Stimulated activated CD8-positive, alpha-beta memory T cell treated with anti-CD3 and anti-CD28 coated beads, Interleukin-7, amount 100 ng/mL, for 4 hours (primary cell): Measurements from ENCODE around the gene PBX1.

ENCODE experiments used
- DNase-seq, 2 donors: peaks; one replicate each; pipeline ENCODE4 v3.0.0-alpha.2; 2020; ENCODE audit warnings: low read depth in 2 of 2

PBX1 gene

DNA sequence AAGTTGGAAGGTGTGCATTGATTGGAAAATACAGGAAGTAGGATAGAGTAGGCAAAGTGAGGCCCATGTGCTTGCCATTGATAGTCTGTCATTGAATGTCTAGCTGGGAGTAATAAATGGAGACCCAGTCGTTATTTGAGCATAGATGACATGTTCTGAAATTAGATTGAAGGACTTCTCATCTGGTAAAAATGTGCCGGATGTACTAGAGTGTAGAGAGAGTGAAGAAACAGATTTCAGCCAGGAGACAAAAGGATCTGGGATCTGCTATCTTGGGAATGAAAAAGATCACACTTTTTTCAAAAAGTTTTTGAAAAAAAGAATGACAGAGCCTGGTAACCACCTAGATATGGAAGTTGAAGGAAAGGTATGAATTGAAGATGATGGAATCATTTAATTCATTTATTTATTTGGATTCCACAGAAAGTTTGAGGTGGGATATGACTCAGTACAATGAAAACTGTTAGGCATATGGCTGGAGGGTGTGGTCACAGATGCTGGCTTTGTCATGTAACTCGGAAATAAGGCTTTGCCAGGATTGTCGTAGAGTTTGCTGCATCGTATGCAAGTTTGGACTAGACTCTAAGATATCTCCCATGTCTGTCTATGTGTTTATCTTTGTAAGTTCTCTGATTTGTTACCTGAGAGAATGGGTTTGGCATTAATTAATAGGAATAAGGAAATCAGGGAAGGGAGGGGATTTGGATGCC lies 137.1 kb downstream of the PBX1 start:
- no peak for DNase-seq

DNA sequence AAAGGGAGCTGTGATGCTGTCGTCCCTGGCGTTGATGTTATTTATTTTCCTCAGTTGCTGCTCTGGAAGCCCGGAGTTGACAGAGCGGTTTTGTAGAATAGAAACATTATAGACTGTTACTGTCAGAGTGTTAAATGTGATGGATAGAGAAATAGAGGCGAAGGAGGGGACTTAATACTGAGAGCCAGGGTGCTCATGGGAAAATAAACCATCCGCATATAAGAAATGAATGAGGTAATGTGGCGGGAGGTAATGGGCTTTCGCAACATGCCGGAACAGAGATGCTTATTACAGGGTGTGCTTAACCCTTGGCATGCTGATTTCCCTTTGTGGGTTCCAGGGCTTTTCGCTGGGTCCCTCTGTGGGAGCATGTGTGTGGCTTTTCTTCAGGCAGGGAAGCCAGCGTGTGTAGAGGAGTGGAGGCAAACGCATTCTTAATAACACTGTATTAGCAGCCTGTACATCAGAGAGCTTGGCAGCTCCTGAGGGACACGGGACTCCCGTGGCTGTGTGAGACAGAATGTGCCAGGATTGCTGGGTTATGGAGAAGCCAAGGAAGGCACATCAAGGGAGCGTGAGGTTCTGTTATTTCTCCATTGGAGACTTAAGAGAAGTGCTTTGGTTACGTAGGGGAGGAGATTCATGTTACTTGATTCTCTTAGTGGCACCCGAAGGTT lies 141.0 kb downstream of the PBX1 start:
- no peak for DNase-seq

DNA sequence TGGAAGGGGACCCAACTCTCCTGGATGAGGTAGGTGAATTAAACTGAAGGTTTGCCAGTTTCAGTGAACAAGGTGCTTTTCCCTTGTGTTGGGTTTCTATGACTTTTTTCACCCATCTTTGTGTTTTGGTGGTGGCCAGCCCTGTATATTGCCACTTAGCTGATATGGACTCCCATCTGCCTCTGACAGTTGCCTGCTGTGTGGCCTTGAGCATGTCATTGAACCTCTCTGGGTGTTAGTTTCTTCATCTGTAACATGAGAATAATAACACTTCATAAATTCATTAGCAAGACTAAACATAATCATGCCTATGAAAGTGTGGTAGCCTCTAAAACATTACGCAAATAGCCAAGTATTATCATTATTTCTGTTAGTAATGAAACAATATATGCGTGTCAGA lies 141.7 kb downstream of the PBX1 start:
- no peak for DNase-seq

DNA sequence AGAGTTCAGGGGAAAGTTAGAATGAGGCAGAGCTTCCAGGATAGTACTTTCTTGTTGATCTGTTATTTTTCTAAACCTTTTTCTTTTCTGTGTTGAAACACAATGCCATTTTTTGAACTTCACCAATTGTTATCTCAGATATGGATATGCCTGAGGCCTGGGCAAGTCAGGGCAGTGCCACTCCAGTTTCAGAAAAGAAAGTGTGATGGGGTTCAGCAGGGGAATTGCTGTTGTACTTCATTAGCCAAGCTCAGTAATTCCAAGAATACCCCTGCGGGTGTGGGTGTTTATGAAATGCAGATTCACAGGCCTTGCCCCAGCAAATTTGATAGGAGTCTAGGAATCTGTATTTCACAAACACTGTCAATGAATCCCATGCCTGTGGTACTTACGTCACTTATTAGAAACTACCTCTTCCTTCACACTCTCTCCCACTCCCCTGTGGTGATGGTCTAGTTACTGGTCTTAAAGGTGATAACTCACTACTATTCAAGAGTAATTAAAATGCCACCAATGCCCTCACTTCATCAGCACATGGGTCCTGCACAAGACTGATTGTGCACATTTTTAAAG lies 142.3 kb downstream of the PBX1 start:
- no peak for DNase-seq

DNA sequence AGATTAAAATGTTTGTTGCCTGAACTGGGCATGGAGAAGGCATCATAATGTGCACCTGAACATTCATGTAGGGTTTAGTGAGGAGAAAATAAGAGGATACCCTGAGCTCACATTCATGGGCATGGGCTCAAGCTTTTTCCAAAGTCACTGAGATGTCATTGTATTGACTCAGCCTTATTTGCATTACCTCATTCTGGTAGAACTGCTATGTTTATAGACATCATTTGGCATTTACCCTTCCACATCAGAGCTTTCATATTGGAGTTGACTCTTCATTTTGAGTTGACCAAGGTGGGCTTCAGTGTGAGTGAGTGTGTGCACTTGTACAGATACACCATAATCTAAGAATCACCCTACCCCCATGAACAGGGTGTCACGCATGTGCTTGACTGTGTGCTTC lies 143.2 kb downstream of the PBX1 start:
- no peak for DNase-seq

DNA sequence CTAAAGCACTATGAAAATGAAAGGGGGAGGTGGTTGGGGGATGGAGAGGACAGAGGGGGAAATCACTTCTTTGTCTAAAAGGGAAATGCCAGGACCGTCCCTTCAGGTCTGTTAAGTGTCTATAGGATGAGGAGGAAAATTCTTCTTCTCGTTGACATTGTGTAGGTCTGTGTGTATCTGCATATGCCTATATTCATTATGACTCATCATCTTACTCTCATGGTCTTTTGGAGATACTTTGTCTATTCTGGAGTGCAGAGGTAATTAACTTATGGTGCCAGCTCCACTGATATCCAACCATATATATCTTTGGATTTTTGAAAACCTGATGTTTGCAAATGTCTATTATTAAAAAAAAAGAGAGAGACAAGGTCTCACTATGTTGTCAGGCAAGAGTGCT lies 143.7 kb downstream of the PBX1 start:
- no peak for DNase-seq

DNA sequence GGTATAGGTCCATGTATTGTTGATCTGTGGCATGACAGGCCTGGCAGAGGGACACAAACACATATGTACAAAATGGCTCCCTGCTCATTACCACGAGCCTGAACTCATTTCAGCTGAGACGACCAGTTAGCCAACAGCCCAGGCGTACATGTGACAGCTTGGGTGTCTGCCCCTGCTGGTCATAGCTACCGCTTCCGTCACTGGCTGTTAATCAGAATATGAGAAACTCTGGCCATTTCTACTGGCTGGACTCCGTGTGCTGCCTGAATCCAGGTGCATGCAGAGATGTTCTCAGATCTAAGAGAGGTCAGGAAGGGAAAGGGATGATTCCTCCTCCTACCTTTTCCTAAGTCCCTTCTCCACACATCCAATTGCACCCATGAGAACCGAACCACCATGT lies 144.5 kb downstream of the PBX1 start:
- no peak for DNase-seq

DNA sequence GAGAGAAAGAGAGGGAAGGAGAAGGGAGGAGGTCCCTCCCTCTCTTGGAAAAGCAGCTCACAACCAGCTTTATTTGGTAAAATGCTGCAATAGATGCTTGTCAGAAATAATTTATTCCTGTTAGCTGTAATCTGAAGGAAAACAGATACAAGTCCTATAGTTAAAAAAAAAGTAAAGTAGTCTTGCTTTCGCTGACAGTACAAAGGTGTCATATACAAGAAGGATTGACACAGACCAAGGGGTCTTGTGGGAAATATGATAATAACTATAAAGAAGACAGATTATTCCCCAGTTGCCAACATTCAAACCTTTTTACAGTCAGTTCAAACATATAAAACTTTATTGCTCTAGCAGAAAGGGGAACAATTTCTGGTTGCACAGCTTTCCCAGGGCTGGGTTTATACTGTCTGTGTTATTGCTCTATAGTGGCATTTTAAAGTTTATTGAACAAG lies 145.0 kb downstream of the PBX1 start:
- no peak for DNase-seq

DNA sequence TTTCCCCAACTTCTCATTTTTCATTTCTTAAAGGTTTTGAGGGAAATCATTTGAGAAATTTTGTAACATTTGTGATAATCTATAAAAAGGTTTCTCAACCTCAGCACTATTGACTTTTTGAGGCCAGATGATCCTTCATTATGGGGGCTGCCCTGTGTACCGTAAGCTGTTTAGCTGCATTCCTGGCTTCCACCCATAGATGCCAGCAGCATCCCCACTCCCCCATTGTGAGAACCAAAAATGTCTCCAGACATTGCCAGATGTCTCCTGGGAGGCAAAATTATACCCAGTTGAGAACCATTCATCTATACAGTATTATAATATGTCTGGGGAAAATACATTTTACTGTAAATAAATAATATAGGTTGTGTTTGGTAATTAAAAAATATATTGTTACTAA lies 146.0 kb downstream of the PBX1 start:
- DNase-seq, result no peak

DNA sequence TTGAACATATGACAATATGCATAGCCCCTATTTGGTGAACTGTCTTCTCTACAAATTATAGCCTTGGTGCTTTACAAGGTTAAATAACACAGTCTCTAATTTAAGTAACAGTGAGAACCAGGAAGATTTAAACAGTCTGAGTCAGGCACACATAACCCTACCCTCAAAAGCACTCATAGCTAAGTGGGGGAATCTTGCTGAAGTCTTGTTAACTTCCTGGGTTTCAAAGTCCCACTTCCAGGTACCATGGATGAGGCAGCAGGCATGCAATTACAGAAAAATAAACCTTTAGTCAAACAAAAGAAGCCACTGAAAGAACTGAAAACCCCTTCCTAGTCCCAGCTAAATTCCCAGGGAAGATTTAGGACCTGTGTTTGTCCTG lies 147.6 kb downstream of the PBX1 start:
- DNase-seq, result no peak

DNA sequence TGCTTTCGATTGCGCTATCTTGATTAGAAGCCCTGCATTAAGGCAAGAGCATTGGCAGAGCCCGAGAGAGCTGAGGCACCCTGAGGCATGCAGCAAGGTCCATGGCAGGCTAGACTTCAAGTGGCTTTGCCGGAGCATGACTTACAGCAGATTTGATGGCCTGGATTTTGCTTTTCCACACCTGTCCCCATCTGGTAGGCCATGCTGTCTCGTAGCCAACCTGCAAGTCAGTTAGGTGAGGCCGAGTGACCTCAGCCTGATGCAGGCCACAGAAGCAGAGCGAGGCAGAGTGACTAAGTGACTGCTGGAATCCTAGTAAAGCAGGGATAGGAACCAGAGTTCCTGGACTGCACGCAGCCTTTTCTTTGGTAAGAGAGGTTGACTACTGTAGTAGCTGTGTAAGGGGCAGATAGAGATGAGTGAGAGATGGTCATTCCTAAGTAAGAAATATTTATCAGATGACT lies 148.9 kb downstream of the PBX1 start:
- DNase-seq, result no peak

DNA sequence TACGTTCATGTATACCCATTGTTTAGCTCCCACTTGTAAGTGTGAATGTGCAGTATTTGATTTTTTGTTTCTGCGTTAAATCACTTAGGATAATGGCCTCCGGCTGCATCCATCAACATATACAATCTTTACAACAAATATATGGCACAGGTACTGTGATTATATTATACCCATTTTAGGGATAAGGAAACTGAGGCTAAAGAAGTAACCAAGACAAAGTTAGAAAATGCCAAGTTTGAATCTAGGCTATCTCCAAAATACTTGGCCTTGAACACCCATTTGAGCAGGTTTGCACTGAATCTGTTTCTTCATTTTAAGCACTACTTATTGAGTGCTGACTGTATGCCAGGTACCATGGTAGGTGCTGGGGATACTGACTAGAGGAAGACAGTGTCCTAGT lies 149.6 kb downstream of the PBX1 start:
- no peak for DNase-seq

DNA sequence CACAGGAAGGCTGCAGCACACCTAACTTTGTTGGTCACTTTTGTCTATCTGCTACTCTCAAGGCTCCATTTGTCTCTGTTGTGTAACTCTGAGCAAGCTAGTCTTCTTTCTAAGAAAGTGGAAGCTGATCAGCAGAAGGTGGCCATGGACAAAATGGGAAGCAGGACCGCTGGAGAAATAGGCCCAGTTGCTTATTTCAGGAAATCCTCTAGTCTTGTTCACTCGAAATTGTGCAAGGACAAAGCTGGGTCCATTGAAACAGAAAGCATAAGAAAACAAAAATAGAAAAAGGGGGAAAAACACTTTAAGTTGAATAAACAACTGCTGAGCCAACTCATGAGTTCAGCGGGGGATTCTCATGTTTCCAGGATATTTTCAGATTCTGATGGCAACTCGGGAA lies 150.1 kb downstream of the PBX1 start:
- DNase-seq, result no peak

DNA sequence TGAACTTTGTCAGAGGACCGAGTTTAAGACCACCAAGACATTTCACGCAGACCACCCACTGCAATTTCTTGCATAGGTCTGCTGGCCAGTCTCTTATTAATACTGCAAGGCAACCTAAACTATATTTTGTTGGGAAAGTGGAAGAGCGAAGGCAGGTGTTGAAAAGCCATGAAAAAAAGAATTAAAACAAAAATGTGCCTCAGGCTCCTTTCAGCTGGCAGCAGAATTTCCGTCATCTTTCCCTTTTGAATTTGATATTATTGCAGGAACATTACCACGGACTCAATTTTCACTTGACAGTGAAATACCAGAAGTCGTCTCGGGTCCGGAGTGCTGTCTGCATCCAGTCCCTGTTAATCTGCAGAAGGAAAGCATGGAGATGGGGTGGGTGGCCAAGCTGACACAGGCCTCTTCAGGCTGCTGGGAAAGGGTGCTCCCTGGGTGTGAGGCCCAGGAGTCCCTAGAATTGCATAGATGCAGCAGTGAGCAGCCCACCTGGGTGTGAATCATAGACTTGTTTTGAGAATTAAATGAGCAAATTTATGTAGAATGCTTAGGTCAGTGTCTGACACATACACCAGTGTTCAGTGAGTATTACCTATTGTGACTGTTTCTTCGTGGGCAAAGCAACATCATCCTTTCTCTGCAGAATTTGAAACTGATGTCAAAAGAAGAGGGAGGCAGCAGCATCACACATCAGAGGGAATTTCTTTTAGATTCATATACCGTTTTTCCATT lies 150.7 kb downstream of the PBX1 start:
- DNase-seq, result no peak

DNA sequence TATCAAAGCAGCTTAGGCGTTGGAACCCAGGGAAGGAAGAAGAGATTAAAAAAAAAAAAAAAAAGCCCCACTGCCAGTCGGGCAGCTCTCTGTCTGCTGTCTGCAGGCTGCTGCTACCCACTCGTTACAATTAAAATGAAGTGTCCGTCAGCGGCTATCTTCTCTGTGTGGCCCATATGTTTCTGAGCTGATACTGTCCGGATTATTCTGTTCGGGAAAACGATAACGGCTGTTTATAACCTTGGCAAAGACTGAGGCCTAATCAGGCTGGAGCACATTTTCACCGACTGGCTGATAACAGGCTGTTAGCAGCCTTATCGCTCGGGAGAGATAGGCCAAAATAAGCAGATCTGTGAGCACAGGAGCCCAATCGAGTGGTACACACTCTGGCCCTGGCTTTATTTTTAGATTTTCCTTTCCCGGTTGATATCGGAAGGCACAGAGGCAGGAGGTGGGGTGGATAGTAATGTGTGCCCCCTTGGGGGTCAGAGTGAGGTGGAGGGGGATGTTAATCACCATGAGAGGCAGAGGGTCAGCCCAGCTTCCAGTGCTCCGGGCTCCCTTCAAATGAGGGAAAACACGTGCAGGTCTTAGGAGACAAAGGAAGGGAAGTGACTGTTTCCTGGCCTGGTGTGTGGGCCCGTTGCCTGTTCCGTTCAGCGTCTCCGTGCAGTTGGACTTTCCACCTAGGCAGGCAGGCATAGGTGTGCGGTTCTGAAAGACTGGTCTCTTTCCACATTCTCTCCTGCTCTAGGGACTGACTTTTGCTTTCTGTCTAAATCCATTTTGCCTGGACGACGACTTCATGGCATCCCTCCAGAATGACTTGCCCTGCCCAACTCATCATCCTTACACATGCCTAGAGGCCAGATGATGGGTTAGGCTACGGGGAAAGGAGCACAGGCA lies 153.4 kb downstream of the PBX1 start:
- no peak for DNase-seq

DNA sequence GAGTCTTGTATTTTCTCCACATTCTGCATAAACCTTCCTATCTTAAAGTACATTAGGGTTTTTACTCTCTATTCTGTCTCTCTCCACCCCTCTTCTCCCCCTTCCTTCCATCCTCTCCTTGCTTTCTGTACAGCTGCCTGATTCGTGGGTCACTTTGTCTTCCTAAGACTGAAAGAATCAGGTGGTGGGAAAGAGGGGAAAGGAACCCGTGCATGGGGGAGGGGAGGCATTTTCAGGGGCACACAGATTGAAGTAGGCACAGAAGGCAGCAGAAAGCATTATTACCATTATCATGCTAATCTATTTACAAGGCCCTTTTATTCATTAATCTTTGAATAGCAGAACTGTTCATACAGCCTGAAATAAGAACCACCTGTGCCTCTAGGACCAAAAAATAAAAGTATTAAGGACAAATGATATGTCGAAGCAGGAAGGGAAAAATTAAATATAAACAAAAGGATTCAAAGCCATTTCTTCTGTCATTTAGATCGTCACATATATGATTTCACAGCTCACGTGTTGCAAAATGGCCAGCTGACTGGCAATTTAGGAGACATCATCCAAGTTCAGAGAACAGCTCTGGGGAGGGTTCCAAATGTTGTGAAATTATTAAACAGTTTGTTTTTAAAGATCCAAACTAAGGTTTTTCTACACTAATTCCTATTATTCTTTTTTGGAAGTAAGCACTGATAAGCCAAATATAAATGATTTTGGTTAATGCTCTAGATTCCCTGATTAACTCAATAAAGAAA lies 154.6 kb downstream of the PBX1 start:
- DNase-seq, result no peak

DNA sequence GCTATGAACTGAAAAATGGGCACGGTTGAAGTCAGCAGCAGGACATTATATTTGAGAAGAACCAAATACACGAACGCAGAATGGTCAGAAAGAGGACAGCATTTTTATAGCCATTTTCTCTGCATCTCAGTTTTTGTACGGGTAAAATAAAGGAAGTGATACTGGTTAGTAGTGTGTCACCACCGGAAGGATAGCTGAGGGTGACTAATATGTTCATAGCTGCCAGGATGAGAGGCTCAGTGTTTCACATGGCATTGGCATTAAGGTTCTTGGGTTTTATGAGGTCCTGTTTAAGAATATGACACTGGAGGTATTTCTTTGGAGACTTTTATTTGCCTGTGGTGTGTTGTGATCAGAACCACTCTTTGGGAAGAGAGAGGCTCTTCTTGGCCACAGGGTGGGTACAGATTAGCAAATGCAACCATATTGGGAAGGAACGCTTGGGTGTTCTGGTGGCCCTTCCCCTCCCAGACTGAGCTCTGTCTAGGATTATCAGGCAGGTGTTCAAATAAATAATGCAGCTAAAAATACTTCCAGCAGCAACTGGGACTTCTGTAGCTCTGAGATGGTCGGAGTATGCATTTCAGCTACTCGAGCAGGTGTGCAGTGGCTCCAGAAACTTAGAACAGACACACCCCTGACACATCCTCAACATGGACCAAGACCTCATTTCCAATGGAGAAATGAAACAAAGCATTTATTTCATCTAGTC lies 158.2 kb downstream of the PBX1 start:
- no peak for DNase-seq

DNA sequence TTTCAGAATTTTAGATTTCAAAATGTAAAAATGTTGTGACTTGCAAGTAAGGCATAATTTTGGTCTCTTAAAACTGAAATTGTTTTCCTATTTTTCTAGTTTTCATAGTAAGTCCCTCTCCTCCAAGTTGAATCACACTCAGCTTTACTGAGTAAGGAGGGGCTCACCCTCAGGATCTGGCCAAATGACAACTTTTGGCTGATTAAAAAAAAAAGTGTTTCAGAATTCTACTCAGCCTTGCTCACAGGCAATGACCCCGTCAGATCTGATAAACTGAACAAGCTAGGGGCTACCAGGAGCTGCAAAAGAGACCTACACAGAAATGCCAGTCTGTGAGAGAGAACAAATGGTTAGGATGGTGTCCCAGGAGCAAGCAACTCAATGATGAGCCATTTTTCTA lies 159.8 kb downstream of the PBX1 start:
- no peak for DNase-seq

DNA sequence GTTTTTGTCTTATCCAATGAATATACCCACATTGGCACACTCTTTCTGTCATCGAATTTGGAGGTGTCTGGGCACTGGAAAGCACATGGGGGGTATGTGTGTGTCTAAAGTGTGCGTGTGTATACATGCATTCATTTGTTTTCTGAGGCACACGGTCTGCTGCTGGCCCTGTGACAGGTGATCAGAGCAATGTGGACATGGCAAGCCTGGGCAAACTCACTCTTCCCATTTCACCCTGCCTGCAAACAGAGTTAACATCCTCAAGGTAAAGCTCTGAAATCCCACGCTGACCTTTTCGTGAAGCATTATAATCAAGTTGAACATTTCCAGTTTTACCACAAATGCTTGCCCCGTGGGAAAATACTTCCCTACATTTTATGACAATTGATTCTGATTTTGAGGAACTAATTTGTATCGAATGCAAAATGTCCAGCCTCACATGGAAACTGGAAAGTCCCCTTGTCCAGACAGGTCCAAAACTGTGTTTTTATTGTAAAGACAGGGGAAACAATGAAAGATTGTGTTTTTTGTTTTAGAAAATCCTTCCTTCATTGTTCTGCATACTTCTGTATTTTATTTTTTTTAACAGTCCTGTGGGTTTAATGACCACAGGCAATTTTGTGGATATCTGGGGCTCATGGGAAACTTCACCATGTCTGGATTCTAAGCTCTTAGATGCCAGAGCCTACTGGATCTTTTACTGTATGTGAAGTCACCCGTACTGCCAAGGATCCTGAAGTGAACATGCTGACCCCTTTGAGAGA lies 160.9 kb downstream of the PBX1 start:
- no peak for DNase-seq
